HCT116 (cell line): ENCODE results near the gene PREX1. TPM values are rescaled to one million over a fixed set of nuclear protein-coding genes. Genes with fewer than 3 reads are reported as not detected.

Experiments
- ATAC-seq: fragments of 200-7000 bp; cut with Tn5 transposase; 2 replicates; pipeline ENCODE4 v1.9.1; 2020; ENCODE audit warnings: mild to moderate bottlenecking, moderate library complexity
- BruUV-seq: library from RNA; stranded (reverse); fragments of 400-500 nt; replicated peaks from 2 replicates; lab custom pipeline; 2021; lab: Mats Ljungman, UMichigan
- CTCF ChIA-PET: fragments of 300-600 bp; sonication (Branson Sonifier 250); formaldehyde crosslinking; loops from one replicate; lab custom pipeline; 2021; ENCODE audit warnings: antibody characterized with exemption; lab: Charles Lee
- POLR2A ChIA-PET: fragments of 300-600, 350-600 bp; sonication (Branson Sonifier 250); formaldehyde crosslinking; loops from one replicate; lab custom pipeline; 2021; ENCODE audit warnings: antibody characterized with exemption; lab: Charles Lee
- RAD21 ChIA-PET, 2 experiments: fragments of 300-600 bp; sonication (Branson Sonifier 250); formaldehyde crosslinking; loops; one replicate each; lab custom pipeline; 2023; ENCODE audit warnings: low total read pairs in 2 of 2; ENCODE audit not compliant: uncharacterized antibody in 2 of 2, unreplicated experiment in 2 of 2, low non-redundant PET in 1 of 2; lab: Charles Lee
- DNase-seq: peaks from one replicate; pipeline ENCODE4 v3.0.0-alpha.2; 2010; ENCODE audit warnings: low read depth, low spot score
- H2AFZ ChIP-seq: fragments of 200-600 bp; shearing (Covaris generic), sonication (generic); 2 replicates; pipeline ENCODE4 v1.6.1; 2017; ENCODE audit warnings: low read depth, mixed run types, mixed read lengths, antibody characterized with exemption, low read length; ENCODE audit not compliant: poor library complexity, severe bottlenecking
- H3K27ac ChIP-seq: 2 replicates; pipeline ENCODE4 v1.5.1; 2012; ENCODE audit warnings: low read depth, low read length
- H3K27me3 ChIP-seq: fragments of 200-600 bp; sonication (generic); 2 replicates; pipeline ENCODE4 v1.6.1; 2016; ENCODE audit warnings: mixed run types, low read length, mixed read lengths; ENCODE audit not compliant: insufficient read depth
- H3K36me3 ChIP-seq, 2 experiments: fragments of 200-500 bp in 1 of 2; fragments of 200-600 bp in 1 of 2; sonication (Bioruptor generic) in 1 of 2; sonication (generic) in 1 of 2; 2 replicates each; pipeline versions ENCODE4 v1.5.1 to v1.6.1; 2014 to 2016; ENCODE audit warnings: low read length in 2 of 2, inconsistent platforms in 1 of 2, mixed read lengths in 1 of 2, mixed run types in 1 of 2; ENCODE audit not compliant: insufficient read depth in 2 of 2, control insufficient read depth in 1 of 2
- H3K4me1 ChIP-seq, 2 experiments: fragments of 200-600 bp in 1 of 2; sonication (generic) in 1 of 2; 2 replicates each; pipeline versions ENCODE4 v1.5.1 to v1.6.1; 2012 to 2017; ENCODE audit warnings: low read length in 2 of 2, inconsistent platforms in 1 of 2, mild to moderate bottlenecking in 1 of 2, mixed read lengths in 1 of 2, mixed run types in 1 of 2, moderate library complexity in 1 of 2; ENCODE audit not compliant: insufficient read depth in 2 of 2, control insufficient read depth in 1 of 2
- H3K4me2 ChIP-seq: fragments of 200-600 bp; sonication (generic); 2 replicates; pipeline ENCODE4 v1.6.1; 2017; ENCODE audit warnings: mixed run types, low read length, mixed read lengths
- H3K4me3 ChIP-seq, 2 experiments: fragments of 200-600 bp in 1 of 2; sonication (generic) in 1 of 2; replicated peaks in 1 of 2; 2 replicates each; pipeline ENCODE4 v1.5.1; 2011 to 2016; ENCODE audit warnings: low read length in 2 of 2, control low read depth in 1 of 2, low read depth in 1 of 2, mild to moderate bottlenecking in 1 of 2, mixed read lengths in 1 of 2, mixed run types in 1 of 2
- H3K79me2 ChIP-seq: fragments of 200-600 bp; sonication (generic); 2 replicates; pipeline ENCODE4 v1.6.1; 2017; ENCODE audit warnings: mild to moderate bottlenecking, mixed run types, low read length, moderate library complexity, mixed read lengths; ENCODE audit not compliant: insufficient read depth
- H3K9ac ChIP-seq: fragments of 200-600 bp; sonication (generic); 2 replicates; pipeline ENCODE4 v1.6.1; 2016; ENCODE audit warnings: low read length, mixed read lengths
- H3K9me2 ChIP-seq: fragments of 200-600 bp; sonication (generic), shearing (Covaris generic); 2 replicates; pipeline ENCODE4 v1.6.1; 2017; ENCODE audit warnings: mixed run types, mild to moderate bottlenecking, moderate library complexity; ENCODE audit not compliant: insufficient read depth
- H3K9me3 ChIP-seq, 2 experiments: fragments of 200-500 bp in 1 of 2; fragments of 200-600 bp in 1 of 2; sonication (Bioruptor generic) in 1 of 2; sonication (generic) in 1 of 2; 2 replicates each; pipeline ENCODE4 v1.6.1; 2014 to 2017; ENCODE audit warnings: low read length in 2 of 2, mixed read lengths in 2 of 2, inconsistent platforms in 1 of 2, low read depth in 1 of 2, mild to moderate bottlenecking in 1 of 2, mixed run types in 1 of 2, moderate library complexity in 1 of 2; ENCODE audit not compliant: control insufficient read depth in 1 of 2, insufficient read depth in 1 of 2
- H4K20me1 ChIP-seq: fragments of 200-600 bp; sonication (generic), shearing (Covaris generic); 2 replicates; pipeline ENCODE4 v1.6.1; 2017; ENCODE audit warnings: mixed run types, mild to moderate bottlenecking, moderate library complexity; ENCODE audit not compliant: insufficient read depth
- EZH2phosphoT487 ChIP-seq: fragments of 200-600 bp; IDR thresholded peaks from 2 replicates; pipeline ENCODE4 v1.6.1; 2018; ENCODE audit warnings: antibody characterized with exemption, borderline replicate concordance
- POLR2A ChIP-seq: IDR thresholded peaks from 2 replicates; pipeline ENCODE4 v1.7.0; 2011; ENCODE audit warnings: borderline replicate concordance; ENCODE audit not compliant: insufficient read depth, insufficient read length; ENCODE audit errors: extremely low read depth
- RAD21 ChIP-seq: IDR thresholded peaks from 2 replicates; pipeline ENCODE4 v1.6.1; 2012; ENCODE audit warnings: low read depth, mild to moderate bottlenecking
- TCF7L2 ChIP-seq: IDR thresholded peaks from 2 replicates; pipeline ENCODE4 v1.7.0; 2011; ENCODE audit warnings: borderline replicate concordance, inconsistent platforms; ENCODE audit not compliant: insufficient read depth, insufficient read length; ENCODE audit errors: extremely low read depth
- ZFX ChIP-seq: fragments of 450-650 bp; IDR thresholded peaks from 2 replicates; pipeline ENCODE4 v1.6.1; 2017
- intact Hi-C: fragments of 100-400 bp; cut with micrococcal nuclease; formaldehyde crosslinking; loops from 2 replicates; pipeline ENCODE4 v1.10.0; 2022
- total RNA-seq: library from RNA; stranded (reverse); gene quantifications from one replicate; pipeline ENCODE4 v1.2.1, GENCODE V29; 2021; ENCODE audit not compliant: unreplicated experiment
- TF ChIP-seq, protein P1 (sequence below): IDR thresholded peaks from 2 replicates; pipeline ENCODE4 v1.6.1; 2012; ENCODE audit warnings: low read depth
- TF ChIP-seq, protein P2 (sequence below): IDR thresholded peaks from 2 replicates; pipeline ENCODE4 v1.6.1; 2012

PREX1 gene
- total RNA-seq, 1 experiment from 2014 or later = 6.1 TPM

GRCh38 chr20:48831718-48832404, 4.1 kb upstream of the PREX1 start:
- Histone ChIP-seq H3K4me2 (peak overlapping the region; percentile 17), H2AFZ (no peak overlapping the region), H3K9me2 (no peaks in the 10 kb centered on the region), H3K79me2 (no peaks in the 10 kb centered on the region), H3K27ac (no peak overlapping the region), H3K36me3 (no peaks in the 10 kb centered on the region), H3K9ac (no peak overlapping the region), H3K4me1 (peaks cover 4 to 16% of the 10 kb centered on the region in 2 experiments; a peak in 3 of 4 replicates), H3K4me3 (no peak overlapping the region), H3K27me3 (no peaks in the 10 kb centered on the region), H3K9me3 (no peaks in the 10 kb centered on the region), H4K20me1 (no peaks in the 10 kb centered on the region)
- intact Hi-C loops = no loop called here
- TF ChIP-seq EZH2phosphoT487 (no peak), TCF7L2 (no peak), POLR2A (no peak), RAD21 (no peak), ZFX (no peak)
- TF ChIP-seq, protein P1, sequence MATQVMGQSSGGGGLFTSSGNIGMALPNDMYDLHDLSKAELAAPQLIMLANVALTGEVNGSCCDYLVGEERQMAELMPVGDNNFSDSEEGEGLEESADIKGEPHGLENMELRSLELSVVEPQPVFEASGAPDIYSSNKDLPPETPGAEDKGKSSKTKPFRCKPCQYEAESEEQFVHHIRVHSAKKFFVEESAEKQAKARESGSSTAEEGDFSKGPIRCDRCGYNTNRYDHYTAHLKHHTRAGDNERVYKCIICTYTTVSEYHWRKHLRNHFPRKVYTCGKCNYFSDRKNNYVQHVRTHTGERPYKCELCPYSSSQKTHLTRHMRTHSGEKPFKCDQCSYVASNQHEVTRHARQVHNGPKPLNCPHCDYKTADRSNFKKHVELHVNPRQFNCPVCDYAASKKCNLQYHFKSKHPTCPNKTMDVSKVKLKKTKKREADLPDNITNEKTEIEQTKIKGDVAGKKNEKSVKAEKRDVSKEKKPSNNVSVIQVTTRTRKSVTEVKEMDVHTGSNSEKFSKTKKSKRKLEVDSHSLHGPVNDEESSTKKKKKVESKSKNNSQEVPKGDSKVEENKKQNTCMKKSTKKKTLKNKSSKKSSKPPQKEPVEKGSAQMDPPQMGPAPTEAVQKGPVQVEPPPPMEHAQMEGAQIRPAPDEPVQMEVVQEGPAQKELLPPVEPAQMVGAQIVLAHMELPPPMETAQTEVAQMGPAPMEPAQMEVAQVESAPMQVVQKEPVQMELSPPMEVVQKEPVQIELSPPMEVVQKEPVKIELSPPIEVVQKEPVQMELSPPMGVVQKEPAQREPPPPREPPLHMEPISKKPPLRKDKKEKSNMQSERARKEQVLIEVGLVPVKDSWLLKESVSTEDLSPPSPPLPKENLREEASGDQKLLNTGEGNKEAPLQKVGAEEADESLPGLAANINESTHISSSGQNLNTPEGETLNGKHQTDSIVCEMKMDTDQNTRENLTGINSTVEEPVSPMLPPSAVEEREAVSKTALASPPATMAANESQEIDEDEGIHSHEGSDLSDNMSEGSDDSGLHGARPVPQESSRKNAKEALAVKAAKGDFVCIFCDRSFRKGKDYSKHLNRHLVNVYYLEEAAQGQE = no peak
- TF ChIP-seq, protein P2, sequence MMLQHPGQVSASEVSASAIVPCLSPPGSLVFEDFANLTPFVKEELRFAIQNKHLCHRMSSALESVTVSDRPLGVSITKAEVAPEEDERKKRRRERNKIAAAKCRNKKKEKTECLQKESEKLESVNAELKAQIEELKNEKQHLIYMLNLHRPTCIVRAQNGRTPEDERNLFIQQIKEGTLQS = no peak
- DNase-seq = no peak
- ChIA-PET CTCF (no interaction called here), POLR2A (no interaction called here), RAD21 (no interaction called here)
- no peak for ATAC-seq
- BruUV-seq = no TSS peak
